ENCODE measurements around the gene PPM1K. TPM values are rescaled to one million over a fixed set of nuclear protein-coding genes. Genes with fewer than 3 reads are reported as not detected.

Gene PPM1K
- total and polyA plus RNA-seq, 2 experiments from 2014 or later, result 9.1 to 12.0 TPM

DNA sequence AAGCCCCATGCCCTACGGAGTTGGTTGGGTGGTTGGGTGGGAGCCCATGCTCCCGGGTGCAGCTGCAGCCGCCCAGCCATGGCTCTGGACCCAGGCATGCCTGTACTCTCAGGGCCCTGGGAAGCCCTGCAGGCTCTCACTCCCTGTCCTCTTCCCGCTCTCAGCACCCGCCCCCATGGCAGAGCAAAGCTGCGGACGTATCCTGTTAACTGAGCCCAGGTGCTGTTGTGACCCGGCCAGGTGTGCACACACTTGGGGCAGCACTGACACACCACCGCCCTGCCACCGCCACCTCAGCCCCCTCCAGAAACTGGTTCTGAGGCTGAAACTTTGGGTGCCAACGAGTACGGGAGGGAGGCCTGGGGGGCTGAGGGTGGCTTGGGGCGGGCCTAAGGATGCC lies 40.3 kb downstream of the PPM1K start (continued):
- TF ChIP-seq NANOG (IDR thresholded peaks at IDR 0.05; ENCODE audit: borderline replicate concordance) (no peak), EZH2phosphoT487 (IDR thresholded peaks at IDR 0.05; ENCODE audit: unreplicated experiment) (no peak), ZNF114 (CRISPR knock-in tag; IDR thresholded peaks at IDR 0.05) (no peak), ZNF331 (CRISPR knock-in tag; IDR thresholded peaks at IDR 0.05; ENCODE audit: low read depth) (no peak), JUNB (IDR thresholded peaks at IDR 0.05; ENCODE audit: unreplicated experiment) (no peak), CREB1 (CRISPR knock-in tag; IDR thresholded peaks at IDR 0.05; ENCODE audit: low read depth) (no peak), STAT1 (IDR thresholded peaks at IDR 0.05; ENCODE audit: unreplicated experiment) (no peak)

DNA sequence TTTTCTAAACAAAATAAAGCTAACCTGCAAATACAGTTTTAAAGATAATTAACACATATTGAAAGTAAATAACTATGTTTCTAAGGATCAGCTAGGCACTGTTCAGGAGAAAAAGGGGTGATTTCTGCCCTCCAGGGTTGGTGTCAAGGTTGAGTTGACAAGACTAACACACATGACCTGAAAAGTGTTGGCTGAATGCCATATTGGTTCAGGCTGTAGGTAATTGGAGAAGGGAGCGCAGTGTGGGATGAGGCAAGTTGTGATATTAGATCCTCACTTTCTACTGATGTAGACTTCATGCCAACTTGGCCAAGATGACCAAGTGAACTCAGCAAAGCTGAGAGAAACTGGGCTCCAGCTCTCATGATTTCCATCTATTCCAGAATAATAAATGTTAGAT lies 42.2 kb downstream of the PPM1K start:
- Mint-ChIP-seq H3K4me3 (no peak overlapping the region), H3K4me1 (peaks cover 3% of the 10 kb centered on the region; the same call in 1 of the 3 replicates)
- H3K4me2 ChIP-seq, result no peak overlapping the region

DNA sequence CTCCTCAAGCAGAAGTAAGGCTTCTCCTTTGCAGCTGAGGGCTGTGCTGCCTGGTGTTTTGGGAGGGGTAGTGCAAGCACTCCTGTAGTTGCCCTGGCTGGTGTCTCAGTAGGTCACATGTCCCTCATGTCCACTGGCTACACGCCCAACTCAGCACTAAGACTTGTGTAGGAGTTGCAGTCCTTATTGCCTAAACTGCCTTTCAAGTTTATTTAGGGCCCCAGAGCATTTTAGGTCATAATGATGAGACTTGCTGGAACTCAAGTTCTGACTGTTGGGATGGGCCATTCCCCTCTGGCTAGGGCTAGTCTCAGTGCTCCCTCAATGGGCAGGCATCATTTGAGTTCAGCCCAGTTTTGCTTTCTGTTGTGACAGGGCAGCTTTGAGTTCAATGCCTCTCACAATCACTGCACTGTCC lies 44.1 kb downstream of the PPM1K start:
- no peaks in the 10 kb centered on the region for H3K4me1 ChIP-seq (ENCODE audit: insufficient read depth)
- Mint-ChIP-seq H3K4me3 (no peak overlapping the region), H3K4me1 (peaks cover 3% of the 10 kb centered on the region; the same call in 1 of the 3 replicates), H3K9me3 (no peaks in the 10 kb centered on the region), H3K27ac (no peak overlapping the region), H3K27me3 (ENCODE audit: insufficient read depth, low read depth, poor library complexity) (no peaks in the 10 kb centered on the region), H3K36me3 (ENCODE audit: low read depth) (no peaks in the 10 kb centered on the region)
- H3K4me2 ChIP-seq, result no peak overlapping the region
- DNase-seq (ENCODE audit: low spot score) (no peak), ATAC-seq (no peak)
- H2AFZ ChIP-seq, result no peak overlapping the region
- H3K9me2 ChIP-seq (ENCODE audit: insufficient read depth), result no peaks in the 10 kb centered on the region
- H3K27ac ChIP-seq (ENCODE audit: low read depth), result no peak overlapping the region
- H3K27me3 ChIP-seq (ENCODE audit: insufficient read depth), result no peaks in the 10 kb centered on the region
- no peaks in the 10 kb centered on the region for H3F3A ChIP-seq (replicated peaks; ENCODE audit: low read depth)
- no peaks in the 10 kb centered on the region for H3K79me2 ChIP-seq (replicated peaks; ENCODE audit: insufficient read depth)
- no peaks in the 10 kb centered on the region for H4K20me1 ChIP-seq (replicated peaks; ENCODE audit: insufficient read depth)
- H3K36me3 ChIP-seq (ENCODE audit: insufficient read depth), result no peaks in the 10 kb centered on the region
- H3K4me3 ChIP-seq, result no peak overlapping the region
- TF ChIP-seq, protein P1, sequence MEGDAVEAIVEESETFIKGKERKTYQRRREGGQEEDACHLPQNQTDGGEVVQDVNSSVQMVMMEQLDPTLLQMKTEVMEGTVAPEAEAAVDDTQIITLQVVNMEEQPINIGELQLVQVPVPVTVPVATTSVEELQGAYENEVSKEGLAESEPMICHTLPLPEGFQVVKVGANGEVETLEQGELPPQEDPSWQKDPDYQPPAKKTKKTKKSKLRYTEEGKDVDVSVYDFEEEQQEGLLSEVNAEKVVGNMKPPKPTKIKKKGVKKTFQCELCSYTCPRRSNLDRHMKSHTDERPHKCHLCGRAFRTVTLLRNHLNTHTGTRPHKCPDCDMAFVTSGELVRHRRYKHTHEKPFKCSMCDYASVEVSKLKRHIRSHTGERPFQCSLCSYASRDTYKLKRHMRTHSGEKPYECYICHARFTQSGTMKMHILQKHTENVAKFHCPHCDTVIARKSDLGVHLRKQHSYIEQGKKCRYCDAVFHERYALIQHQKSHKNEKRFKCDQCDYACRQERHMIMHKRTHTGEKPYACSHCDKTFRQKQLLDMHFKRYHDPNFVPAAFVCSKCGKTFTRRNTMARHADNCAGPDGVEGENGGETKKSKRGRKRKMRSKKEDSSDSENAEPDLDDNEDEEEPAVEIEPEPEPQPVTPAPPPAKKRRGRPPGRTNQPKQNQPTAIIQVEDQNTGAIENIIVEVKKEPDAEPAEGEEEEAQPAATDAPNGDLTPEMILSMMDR (conservative IDR thresholded peaks at IDR 0.05; ENCODE audit: low read depth in 2 of 2), result no peak
- TF ChIP-seq, protein P2, sequence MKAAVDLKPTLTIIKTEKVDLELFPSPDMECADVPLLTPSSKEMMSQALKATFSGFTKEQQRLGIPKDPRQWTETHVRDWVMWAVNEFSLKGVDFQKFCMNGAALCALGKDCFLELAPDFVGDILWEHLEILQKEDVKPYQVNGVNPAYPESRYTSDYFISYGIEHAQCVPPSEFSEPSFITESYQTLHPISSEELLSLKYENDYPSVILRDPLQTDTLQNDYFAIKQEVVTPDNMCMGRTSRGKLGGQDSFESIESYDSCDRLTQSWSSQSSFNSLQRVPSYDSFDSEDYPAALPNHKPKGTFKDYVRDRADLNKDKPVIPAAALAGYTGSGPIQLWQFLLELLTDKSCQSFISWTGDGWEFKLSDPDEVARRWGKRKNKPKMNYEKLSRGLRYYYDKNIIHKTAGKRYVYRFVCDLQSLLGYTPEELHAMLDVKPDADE (IDR thresholded peaks at IDR 0.05), result no peak
- TF ChIP-seq EZH2phosphoT487 (IDR thresholded peaks at IDR 0.05; ENCODE audit: unreplicated experiment) (no peak), EZH2 (IDR thresholded peaks at IDR 0.05; ENCODE audit: low read depth, unreplicated experiment) (no peak), ZNF114 (CRISPR knock-in tag; IDR thresholded peaks at IDR 0.05) (no peak)

More for the DNA sequence above, 42.2 kb downstream of the PPM1K start:
- no peaks in the 10 kb centered on the region for H3K4me1 ChIP-seq (ENCODE audit: insufficient read depth)
- no peak overlapping the region for H3K4me3 ChIP-seq
- no peaks in the 10 kb centered on the region for H3K79me2 ChIP-seq (replicated peaks; ENCODE audit: insufficient read depth)
- TF ChIP-seq JUNB (IDR thresholded peaks at IDR 0.05; ENCODE audit: unreplicated experiment), result no peak
- no peak for TF ChIP-seq STAT1 (IDR thresholded peaks at IDR 0.05; ENCODE audit: unreplicated experiment)
- TF ChIP-seq, protein P1 (conservative IDR thresholded peaks at IDR 0.05; ENCODE audit: low read depth in 2 of 2), result no peak
- TF ChIP-seq EZH2phosphoT487 (IDR thresholded peaks at IDR 0.05; ENCODE audit: unreplicated experiment), result no peak
- TF ChIP-seq EZH2 (IDR thresholded peaks at IDR 0.05; ENCODE audit: low read depth, unreplicated experiment), result no peak
- TF ChIP-seq POLR2AphosphoS5 (IDR thresholded peaks at IDR 0.05; ENCODE audit: low read depth), result no peak
- TF ChIP-seq CREB1 (CRISPR knock-in tag; IDR thresholded peaks at IDR 0.05; ENCODE audit: low read depth), result no peak
- H3K27me3 ChIP-seq (ENCODE audit: insufficient read depth), result no peaks in the 10 kb centered on the region
- H3K27ac ChIP-seq (ENCODE audit: low read depth), result no peak overlapping the region
- no peaks in the 10 kb centered on the region for H3K27me3 Mint-ChIP-seq (ENCODE audit: insufficient read depth, low read depth, poor library complexity)
- H3K27ac Mint-ChIP-seq, result no peak overlapping the region
- H3K9me2 ChIP-seq (ENCODE audit: insufficient read depth), result no peaks in the 10 kb centered on the region
- no peak overlapping the region for H2AFZ ChIP-seq
- no peaks in the 10 kb centered on the region for H4K20me1 ChIP-seq (replicated peaks; ENCODE audit: insufficient read depth)
- H3K36me3 Mint-ChIP-seq (ENCODE audit: low read depth), result no peaks in the 10 kb centered on the region
- H3F3A ChIP-seq (replicated peaks; ENCODE audit: low read depth), result no peaks in the 10 kb centered on the region
- no peaks in the 10 kb centered on the region for H3K9me3 Mint-ChIP-seq
- ATAC-seq (no peak), DNase-seq (ENCODE audit: low spot score) (no peak)
- H3K36me3 ChIP-seq (ENCODE audit: insufficient read depth), result no peaks in the 10 kb centered on the region

Data from GM23338 (cell line).